ENCODE measurements around the gene CRIM1.

CRIM1 gene

GRCh38 chr2:36384454-36384853, 28.9 kb downstream of the CRIM1 start:
- H3K36me3 ChIP-seq (replicated peaks), result peaks cover 10% of the 10 kb centered on the region
- in situ Hi-C loops (cut with HindIII; ENCODE audit: low pct_ligation_motif_present, low sequenced_read_pairs), result no loop called here
- H3K27me3 ChIP-seq (replicated peaks), result no peaks in the 10 kb centered on the region
- no peak overlapping the region for H3K27ac ChIP-seq
- no peak overlapping the region for H3K4me3 ChIP-seq (ENCODE audit: low read depth, low read length)
- DNase-seq, result no peak
- no peak for TF ChIP-seq CTCF (IDR thresholded peaks at IDR 0.05; ENCODE audit: low read depth, low read length, missing control alignments)

GRCh38 chr2:36385603-36386002, 30.0 kb downstream of the CRIM1 start:
- peaks cover 9% of the 10 kb centered on the region for H3K36me3 ChIP-seq (replicated peaks)
- DNase-seq, result no peak
- H3K27ac ChIP-seq, result no peak overlapping the region
- in situ Hi-C loops (cut with HindIII; ENCODE audit: low pct_ligation_motif_present, low sequenced_read_pairs), result no loop called here
- TF ChIP-seq CTCF (IDR thresholded peaks at IDR 0.05; ENCODE audit: low read depth, low read length, missing control alignments), result no peak
- H3K4me3 ChIP-seq (ENCODE audit: low read depth, low read length), result no peak overlapping the region
- no peaks in the 10 kb centered on the region for H3K27me3 ChIP-seq (replicated peaks)

GRCh38 chr2:36387258-36387916, 31.8 kb downstream of the CRIM1 start:
- TF ChIP-seq CTCF (IDR thresholded peaks at IDR 0.05; ENCODE audit: low read depth, low read length, missing control alignments), result no peak
- no peak overlapping the region for H3K27ac ChIP-seq
- peaks cover 8% of the 10 kb centered on the region for H3K36me3 ChIP-seq (replicated peaks)
- no peak for DNase-seq
- in situ Hi-C loops (cut with HindIII; ENCODE audit: low pct_ligation_motif_present, low sequenced_read_pairs), result no loop called here
- H3K4me3 ChIP-seq (ENCODE audit: low read depth, low read length), result no peak overlapping the region
- H3K27me3 ChIP-seq (replicated peaks), result no peaks in the 10 kb centered on the region

GRCh38 chr2:36388472-36388871, 32.9 kb downstream of the CRIM1 start:
- H3K36me3 ChIP-seq (replicated peaks), result peaks cover 6% of the 10 kb centered on the region
- H3K27ac ChIP-seq, result peak overlapping the region; percentile 10
- no peak overlapping the region for H3K4me3 ChIP-seq (ENCODE audit: low read depth, low read length)
- no peaks in the 10 kb centered on the region for H3K27me3 ChIP-seq (replicated peaks)
- DNase-seq, result no peak
- in situ Hi-C loops (cut with HindIII; ENCODE audit: low pct_ligation_motif_present, low sequenced_read_pairs), result no loop called here
- no peak for TF ChIP-seq CTCF (IDR thresholded peaks at IDR 0.05; ENCODE audit: low read depth, low read length, missing control alignments)

- in situ Hi-C loops (cut with HindIII; ENCODE audit: low pct_ligation_motif_present, low sequenced_read_pairs), result no loop called here
- H3K27me3 ChIP-seq (replicated peaks), result no peaks in the 10 kb centered on the region
- H3K4me3 ChIP-seq (ENCODE audit: low read depth, low read length), result no peak overlapping the region
- TF ChIP-seq CTCF (IDR thresholded peaks at IDR 0.05; ENCODE audit: low read depth, low read length, missing control alignments), result no peak
- H3K27ac ChIP-seq, result peak overlapping the region; percentile 10
- H3K36me3 ChIP-seq (replicated peaks), result peaks cover 6% of the 10 kb centered on the region
- DNase-seq, result peak; percentile 56
Observed at GRCh38 chr2:36389091-36389564, 33.5 kb downstream of the CRIM1 start.

GRCh38 chr2:36389577-36389976, 34.0 kb downstream of the CRIM1 start:
- DNase-seq, result no peak
- Histone ChIP-seq H3K27me3 (replicated peaks) (no peaks in the 10 kb centered on the region), H3K27ac (peak overlapping the region; percentile 10), H3K36me3 (replicated peaks) (peaks cover 6% of the 10 kb centered on the region), H3K4me3 (ENCODE audit: low read depth, low read length) (no peak overlapping the region)
- TF ChIP-seq CTCF (IDR thresholded peaks at IDR 0.05; ENCODE audit: low read depth, low read length, missing control alignments), result no peak
- in situ Hi-C loops (cut with HindIII; ENCODE audit: low pct_ligation_motif_present, low sequenced_read_pairs), result no loop called here
